ENCODE measurements around the gene CRYGC. TPM values are rescaled to one million over a fixed set of nuclear protein-coding genes. Genes with fewer than 3 reads are reported as not detected.

Gene CRYGC
- polyA plus RNA-seq, 3 donors = not detected

DNA sequence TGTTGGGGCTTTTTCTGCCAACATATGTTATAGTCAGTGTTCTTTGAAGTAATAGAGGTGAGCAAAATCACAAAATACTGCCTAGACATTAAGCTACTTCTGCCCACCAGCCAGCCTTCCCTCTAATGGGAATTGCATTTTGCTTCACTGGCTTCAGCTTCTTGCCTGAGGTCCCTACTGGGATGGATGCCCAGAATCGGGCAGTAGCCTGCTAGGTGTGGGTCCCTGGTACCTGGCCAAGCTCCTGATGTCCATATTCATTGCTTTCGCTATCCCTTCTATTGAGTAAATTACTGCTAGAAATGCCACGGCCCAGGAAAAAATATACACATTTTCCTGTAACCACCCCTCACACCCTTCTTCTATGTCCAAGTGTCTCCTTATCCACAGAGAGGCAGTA lies 32.3 kb downstream of the CRYGC start:
- intact Hi-C loops (cut with micrococcal nuclease) = no loop called here
- Mint-ChIP-seq H3K27ac (no peak overlapping the region), H3K27me3 (ENCODE audit: low read depth in 3 of 3) (peaks cover 0 to 2% (median 0%) of the 10 kb centered on the region in 3 donors), H3K4me1 (peaks cover 45% of the 10 kb centered on the region), H3K9me3 (peaks cover 0 to 6% (median 0%) of the 10 kb centered on the region in 7 donors), H3K4me3 (no peak overlapping the region), H3K36me3 (no peaks in the 10 kb centered on the region)
- no peaks in the 10 kb centered on the region for H3K36me3 ChIP-seq (replicated peaks in 1 of 2; ENCODE audit: control insufficient read depth in 1 of 2, insufficient read depth in 2 of 2, low read length in 2 of 2)
- no peak for DNase-seq
- no peaks in the 10 kb centered on the region for H4K20me1 ChIP-seq (ENCODE audit: insufficient read depth, low read length)
- no peak overlapping the region for H2AFZ ChIP-seq (ENCODE audit: insufficient read depth, low read depth, low read length, poor library complexity, severe bottlenecking)
- H3K4me1 ChIP-seq (ENCODE audit: control insufficient read depth in 1 of 2, insufficient read depth in 2 of 2, low read length in 2 of 2) = peaks cover 0 to 18% of the 10 kb centered on the region in 2 donors
- 100% methylated on average over 1 of the region's 3 CpGs for WGBS (ENCODE audit: insufficient coverage)
- H3K27me3 ChIP-seq (ENCODE audit: control insufficient read depth in 2 of 2, insufficient read depth in 2 of 2, low read length in 2 of 2) = no peaks in the 10 kb centered on the region
- H3K9ac ChIP-seq (ENCODE audit: insufficient read depth, low read length, poor library complexity, severe bottlenecking) = no peak overlapping the region
- no peaks in the 10 kb centered on the region for H3K79me2 ChIP-seq (ENCODE audit: insufficient read depth, low read length)
- H3K4me2 ChIP-seq (replicated peaks; ENCODE audit: extremely low read depth, low read length, poor library complexity, severe bottlenecking) = no peak overlapping the region
- no peaks in the 10 kb centered on the region for H3K9me3 ChIP-seq (replicated peaks in 1 of 2; ENCODE audit: control insufficient read depth in 1 of 2, insufficient read depth in 1 of 2, low read length in 2 of 2)
- TF ChIP-seq, protein P1, sequence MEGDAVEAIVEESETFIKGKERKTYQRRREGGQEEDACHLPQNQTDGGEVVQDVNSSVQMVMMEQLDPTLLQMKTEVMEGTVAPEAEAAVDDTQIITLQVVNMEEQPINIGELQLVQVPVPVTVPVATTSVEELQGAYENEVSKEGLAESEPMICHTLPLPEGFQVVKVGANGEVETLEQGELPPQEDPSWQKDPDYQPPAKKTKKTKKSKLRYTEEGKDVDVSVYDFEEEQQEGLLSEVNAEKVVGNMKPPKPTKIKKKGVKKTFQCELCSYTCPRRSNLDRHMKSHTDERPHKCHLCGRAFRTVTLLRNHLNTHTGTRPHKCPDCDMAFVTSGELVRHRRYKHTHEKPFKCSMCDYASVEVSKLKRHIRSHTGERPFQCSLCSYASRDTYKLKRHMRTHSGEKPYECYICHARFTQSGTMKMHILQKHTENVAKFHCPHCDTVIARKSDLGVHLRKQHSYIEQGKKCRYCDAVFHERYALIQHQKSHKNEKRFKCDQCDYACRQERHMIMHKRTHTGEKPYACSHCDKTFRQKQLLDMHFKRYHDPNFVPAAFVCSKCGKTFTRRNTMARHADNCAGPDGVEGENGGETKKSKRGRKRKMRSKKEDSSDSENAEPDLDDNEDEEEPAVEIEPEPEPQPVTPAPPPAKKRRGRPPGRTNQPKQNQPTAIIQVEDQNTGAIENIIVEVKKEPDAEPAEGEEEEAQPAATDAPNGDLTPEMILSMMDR (IDR thresholded peaks at IDR 0.05) = no peak
- H3K27ac ChIP-seq (ENCODE audit: low read depth in 1 of 2, low read length in 2 of 2) = no peak overlapping the region
- no peak overlapping the region for H3K4me3 ChIP-seq (replicated peaks in 1 of 3; ENCODE audit: low read depth in 2 of 3, low read length in 3 of 3)

DNA sequence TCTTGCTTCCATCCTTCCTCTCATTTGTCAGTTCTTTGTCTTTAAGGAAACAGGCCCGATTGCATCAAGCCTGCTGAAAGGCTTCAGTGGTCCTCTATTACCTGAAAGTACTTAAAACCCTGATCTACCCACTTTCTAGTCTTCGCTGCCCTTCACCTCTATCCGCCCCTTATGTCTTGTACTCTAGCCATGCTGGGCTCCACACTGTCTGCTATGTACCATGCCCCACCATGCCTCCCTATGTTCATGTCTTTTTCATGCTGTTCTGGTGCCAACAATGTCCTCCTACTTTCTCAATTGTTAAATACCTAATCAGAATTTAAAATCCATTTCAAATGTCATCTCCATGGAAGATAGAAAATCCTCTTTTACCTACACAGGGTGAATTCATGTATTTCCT lies 33.5 kb downstream of the CRYGC start:
- H3K27me3 ChIP-seq (ENCODE audit: control insufficient read depth in 2 of 2, insufficient read depth in 2 of 2, low read length in 2 of 2) = no peaks in the 10 kb centered on the region
- no peaks in the 10 kb centered on the region for H3K9me3 ChIP-seq (replicated peaks in 1 of 2; ENCODE audit: control insufficient read depth in 1 of 2, insufficient read depth in 1 of 2, low read length in 2 of 2)
- no peaks in the 10 kb centered on the region for H4K20me1 ChIP-seq (ENCODE audit: insufficient read depth, low read length)
- H3K4me1 Mint-ChIP-seq = peaks cover 37% of the 10 kb centered on the region
- no peak overlapping the region for H3K4me3 Mint-ChIP-seq
- H3K4me2 ChIP-seq (replicated peaks; ENCODE audit: extremely low read depth, low read length, poor library complexity, severe bottlenecking) = no peak overlapping the region
- no peaks in the 10 kb centered on the region for H3K79me2 ChIP-seq (ENCODE audit: insufficient read depth, low read length)
- no peaks in the 10 kb centered on the region for H3K36me3 ChIP-seq (replicated peaks in 1 of 2; ENCODE audit: control insufficient read depth in 1 of 2, insufficient read depth in 2 of 2, low read length in 2 of 2)
- TF ChIP-seq, protein P1 (IDR thresholded peaks at IDR 0.05) = no peak
- H3K4me1 ChIP-seq (ENCODE audit: control insufficient read depth in 1 of 2, insufficient read depth in 2 of 2, low read length in 2 of 2) = peaks cover 0 to 12% of the 10 kb centered on the region in 2 donors
- H3K27ac ChIP-seq (ENCODE audit: low read depth in 1 of 2, low read length in 2 of 2) = no peak overlapping the region
- intact Hi-C loops (cut with micrococcal nuclease) = no loop called here
- 63% methylated on average over 3 of the region's 3 CpGs for WGBS (ENCODE audit: insufficient coverage)
- no peak overlapping the region for H3K27ac Mint-ChIP-seq
- H3K4me3 ChIP-seq (replicated peaks in 1 of 3; ENCODE audit: low read depth in 2 of 3, low read length in 3 of 3) = no peak overlapping the region
- DNase-seq = no peak
- H3K27me3 Mint-ChIP-seq (ENCODE audit: low read depth in 3 of 3) = peaks cover 0 to 2% (median 0%) of the 10 kb centered on the region in 3 donors
- H2AFZ ChIP-seq (ENCODE audit: insufficient read depth, low read depth, low read length, poor library complexity, severe bottlenecking) = no peak overlapping the region
- H3K9me3 Mint-ChIP-seq = peaks cover 0 to 6% (median 0%) of the 10 kb centered on the region in 7 donors
- H3K9ac ChIP-seq (ENCODE audit: insufficient read depth, low read length, poor library complexity, severe bottlenecking) = no peak overlapping the region
- H3K36me3 Mint-ChIP-seq = no peaks in the 10 kb centered on the region
